ENCODE measurements around the gene CEP70. TPM values are rescaled to one million over a fixed set of nuclear protein-coding genes. Genes with fewer than 3 reads are reported as not detected.

Gene CEP70
- total RNA-seq, 1 experiment from 2014 or later: 32.6 TPM

- DNase-seq: peak; percentile 12
- TF ChIP-seq, protein P1, sequence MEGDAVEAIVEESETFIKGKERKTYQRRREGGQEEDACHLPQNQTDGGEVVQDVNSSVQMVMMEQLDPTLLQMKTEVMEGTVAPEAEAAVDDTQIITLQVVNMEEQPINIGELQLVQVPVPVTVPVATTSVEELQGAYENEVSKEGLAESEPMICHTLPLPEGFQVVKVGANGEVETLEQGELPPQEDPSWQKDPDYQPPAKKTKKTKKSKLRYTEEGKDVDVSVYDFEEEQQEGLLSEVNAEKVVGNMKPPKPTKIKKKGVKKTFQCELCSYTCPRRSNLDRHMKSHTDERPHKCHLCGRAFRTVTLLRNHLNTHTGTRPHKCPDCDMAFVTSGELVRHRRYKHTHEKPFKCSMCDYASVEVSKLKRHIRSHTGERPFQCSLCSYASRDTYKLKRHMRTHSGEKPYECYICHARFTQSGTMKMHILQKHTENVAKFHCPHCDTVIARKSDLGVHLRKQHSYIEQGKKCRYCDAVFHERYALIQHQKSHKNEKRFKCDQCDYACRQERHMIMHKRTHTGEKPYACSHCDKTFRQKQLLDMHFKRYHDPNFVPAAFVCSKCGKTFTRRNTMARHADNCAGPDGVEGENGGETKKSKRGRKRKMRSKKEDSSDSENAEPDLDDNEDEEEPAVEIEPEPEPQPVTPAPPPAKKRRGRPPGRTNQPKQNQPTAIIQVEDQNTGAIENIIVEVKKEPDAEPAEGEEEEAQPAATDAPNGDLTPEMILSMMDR (conservative IDR thresholded peaks at IDR 0.05): no peak
Observed at GRCh38 chr3:138461896-138462295, 132.2 kb downstream of the CEP70 start.

More at GRCh38 chr3:138461896-138462295, 132.2 kb downstream of the CEP70 start:
- H3K4me1 ChIP-seq (ENCODE audit: insufficient read depth, low read length): no peaks in the 10 kb centered on the region
- no peak overlapping the region for H3T11ph ChIP-seq (ENCODE audit: low read length)
- no peaks in the 10 kb centered on the region for H3K27me3 Mint-ChIP-seq (ENCODE audit: low read depth)
- no peak overlapping the region for H3K9ac ChIP-seq (ENCODE audit: extremely low read depth, insufficient read length, low read length)
- H3K79me1 ChIP-seq (ENCODE audit: insufficient read depth, low read depth, low read length, poor library complexity, severe bottlenecking): no peaks in the 10 kb centered on the region
- no peak overlapping the region for H3K4me3 Mint-ChIP-seq
- H4K8ac ChIP-seq (replicated peaks; ENCODE audit: insufficient read length, low read depth, low read length): no peak overlapping the region
- no peak overlapping the region for H3K23ac ChIP-seq (ENCODE audit: insufficient read length, low read depth, low read length)
- no peak overlapping the region for H3K18ac ChIP-seq (ENCODE audit: insufficient read length, low read depth, low read length)
- no peaks in the 10 kb centered on the region for H3K27me3 ChIP-seq (ENCODE audit: insufficient read depth, low read length)
- peaks cover 3 to 9% (median 5%) of the 10 kb centered on the region in 3 experiments; a peak in 4 of 7 replicates for H3K36me3 Mint-ChIP-seq (ENCODE audit: insufficient read depth in 1 of 3, low read depth in 3 of 3)
- H4K5ac ChIP-seq (ENCODE audit: insufficient read length, low read depth, low read length): no peak overlapping the region
- H3K4me2 ChIP-seq (ENCODE audit: insufficient read depth, insufficient read length, low read length): no peak overlapping the region
- H3K14ac ChIP-seq (ENCODE audit: insufficient read depth, low read length): no peak overlapping the region
- no CpG with 5 or more reads among the region's 4 CpGs for WGBS (ENCODE audit: extremely low coverage, insufficient read length, low lambda C conversion rate)
- H3K9me3 Mint-ChIP-seq: peaks cover 0 to 4% of the 10 kb centered on the region in 2 experiments; a peak in 2 of 5 replicates
- no peak overlapping the region for H3K56ac ChIP-seq (ENCODE audit: insufficient read length, low read depth, low read length)
- H3K4me1 Mint-ChIP-seq: peaks cover 8 to 9% of the 10 kb centered on the region in 2 experiments
- no peak overlapping the region for H3K4ac ChIP-seq (ENCODE audit: low read depth, low read length)
- H2BK12ac ChIP-seq (ENCODE audit: insufficient read length, low read depth, low read length): no peak overlapping the region
- no peaks in the 10 kb centered on the region for H4K20me1 ChIP-seq (ENCODE audit: control insufficient read depth, insufficient read depth, insufficient read length)
- no peak overlapping the region for H4K91ac ChIP-seq (ENCODE audit: insufficient read length, low read depth, low read length)
- no peak overlapping the region for H2BK120ac ChIP-seq (ENCODE audit: low read depth, low read length, poor library complexity, severe bottlenecking)
- H3K27ac ChIP-seq (ENCODE audit: insufficient read length, low read depth, low read length): no peak overlapping the region
- no peak overlapping the region for H2BK15ac ChIP-seq (ENCODE audit: low read depth, low read length)
- no peaks in the 10 kb centered on the region for H3K79me2 ChIP-seq (ENCODE audit: insufficient read depth, low read length)
- H3K23me2 ChIP-seq (ENCODE audit: insufficient read length, low read depth, low read length, poor library complexity, severe bottlenecking): no peaks in the 10 kb centered on the region
- H2BK5ac ChIP-seq (ENCODE audit: insufficient read length, low read length): no peak overlapping the region
- no peak overlapping the region for H2BK20ac ChIP-seq (ENCODE audit: low read depth, low read length, poor library complexity, severe bottlenecking)
- H2AFZ ChIP-seq (ENCODE audit: low read length): no peak overlapping the region
- no peak overlapping the region for H2AK5ac ChIP-seq (ENCODE audit: insufficient read length, low read length)
- no peak overlapping the region for H3K27ac Mint-ChIP-seq
- H3K9me3 ChIP-seq (ENCODE audit: control insufficient read depth, low read depth, low read length): no peaks in the 10 kb centered on the region

Measured in H9 (cell line).